HG03103 (cell line): Measurements from ENCODE around the gene FBXL7.

Experiments used
- ATAC-seq: cut with Tn5 transposase; IDR thresholded peaks from one replicate; pipeline ENCODE4 v1.9.1; 2021; ENCODE audit warnings: low read depth; ENCODE audit not compliant: unreplicated experiment

The FBXL7 gene

DNA sequence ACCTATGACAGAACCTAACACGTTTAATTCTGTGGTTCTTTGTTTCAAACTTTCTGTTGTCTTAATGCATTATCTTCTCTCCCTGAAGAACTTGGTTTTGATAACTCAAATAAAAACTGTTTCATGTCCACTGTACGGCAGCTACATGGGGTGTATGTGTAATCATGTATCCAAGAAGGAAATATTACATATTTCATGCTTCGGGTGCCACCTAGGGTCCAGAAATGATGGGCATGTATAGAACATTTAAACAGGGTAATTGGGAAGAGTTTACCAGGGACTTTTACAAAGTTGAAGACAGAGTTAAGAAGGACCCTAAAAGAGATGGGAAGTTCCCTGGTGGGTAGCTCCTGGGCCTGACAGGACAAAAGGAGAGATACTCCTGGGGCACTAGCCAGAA is 291.3 kb downstream of the FBXL7 start:
- ATAC-seq = no peak

DNA sequence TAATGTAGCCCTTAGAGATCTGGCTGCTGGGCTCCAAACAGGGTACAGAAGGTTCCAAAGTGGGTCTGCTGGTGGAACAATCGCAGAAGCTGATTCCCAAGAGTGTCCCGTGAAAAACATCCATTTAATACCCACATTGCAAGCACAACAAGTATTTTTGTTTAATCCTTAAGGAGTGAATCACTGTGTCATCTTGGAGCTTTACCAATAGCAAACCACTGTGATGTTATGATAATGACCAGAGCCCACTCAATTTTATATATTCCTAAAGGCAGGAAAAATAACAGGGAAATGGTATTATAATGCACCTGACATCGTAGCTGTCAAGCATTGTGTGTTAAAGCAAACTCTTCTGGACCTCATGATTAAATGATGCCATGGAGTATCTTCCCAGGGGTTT is 291.9 kb downstream of the FBXL7 start:
- no peak for ATAC-seq

DNA sequence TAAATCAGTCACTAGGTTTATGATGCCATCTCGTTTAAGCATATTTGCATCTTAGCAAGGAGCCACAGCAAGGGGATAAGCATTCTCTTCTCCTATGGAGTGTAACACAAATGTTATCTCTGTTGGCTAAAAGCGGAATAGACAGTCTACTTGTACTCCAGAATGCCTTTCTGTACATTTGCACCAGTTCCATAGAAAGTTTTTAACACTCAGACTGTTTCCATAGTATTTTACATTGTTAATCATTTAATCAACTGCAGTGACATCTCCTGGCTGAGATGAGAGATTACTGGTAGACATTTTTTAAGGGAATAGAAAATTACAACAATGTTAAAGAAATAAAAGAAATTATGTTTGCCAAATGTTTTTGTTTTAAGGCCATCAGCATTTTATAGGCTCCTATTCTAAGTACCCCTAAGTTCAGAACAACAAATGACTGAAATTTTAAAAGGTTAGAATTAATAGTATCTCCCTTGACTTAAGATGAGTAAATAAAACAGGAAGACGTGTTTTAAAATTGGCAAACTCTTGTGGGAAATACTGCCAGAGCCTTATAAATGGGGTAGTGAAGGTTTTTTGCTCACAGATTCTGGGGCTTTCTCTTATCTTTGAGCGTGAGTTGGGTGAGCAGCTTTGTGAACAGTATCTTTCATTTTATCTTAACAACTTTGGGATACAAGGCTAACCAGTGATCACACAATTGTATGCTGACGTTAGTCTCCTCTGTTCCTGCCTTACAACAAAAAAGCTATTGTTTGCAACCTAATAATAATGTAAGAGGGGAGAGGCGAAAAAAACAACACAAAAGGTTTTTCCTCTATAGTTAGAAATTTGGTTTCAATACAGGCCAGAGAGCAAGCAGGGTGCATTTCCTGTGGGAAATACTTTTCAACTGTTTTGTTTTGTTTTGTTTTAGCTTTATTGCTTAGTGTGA is 294.3 kb downstream of the FBXL7 start:
- no peak for ATAC-seq

DNA sequence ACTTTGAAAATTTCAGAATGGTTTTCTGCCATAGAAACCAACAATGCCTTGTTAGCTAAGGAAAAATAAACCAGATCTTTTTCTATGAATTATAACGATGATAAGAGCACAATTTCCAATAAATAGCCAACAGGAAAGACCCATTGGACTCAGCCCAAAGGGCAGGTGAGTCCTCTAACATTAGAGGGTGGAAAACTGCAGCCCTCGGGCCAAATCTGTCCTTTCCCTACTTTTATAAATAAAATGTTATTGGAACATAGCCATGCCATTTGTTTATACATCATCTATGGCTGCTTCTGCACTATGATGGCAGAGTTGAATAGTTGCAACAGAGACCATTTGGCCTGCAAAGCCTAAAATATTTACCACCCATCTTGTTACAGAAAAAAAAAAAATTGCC is 296.1 kb downstream of the FBXL7 start:
- no peak for ATAC-seq

DNA sequence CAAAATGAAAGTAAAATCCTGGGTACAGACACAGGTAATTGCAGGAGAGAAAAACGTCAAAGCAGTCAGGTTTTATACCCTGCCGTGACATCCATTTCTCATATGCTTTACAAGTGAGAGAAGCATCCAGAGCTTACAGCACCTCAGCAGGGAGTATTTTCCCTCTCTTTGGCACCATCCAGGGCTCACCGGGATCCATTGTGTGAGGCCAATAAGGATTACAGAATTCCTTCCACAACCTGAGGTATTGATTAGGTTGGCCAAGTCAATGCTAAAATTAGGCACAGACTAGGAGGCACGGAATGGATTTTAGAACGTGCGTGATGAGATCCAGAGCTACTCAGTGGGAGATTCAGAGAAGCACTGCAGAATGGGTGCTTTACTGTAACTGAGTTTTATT is 296.6 kb downstream of the FBXL7 start:
- ATAC-seq = no peak

DNA sequence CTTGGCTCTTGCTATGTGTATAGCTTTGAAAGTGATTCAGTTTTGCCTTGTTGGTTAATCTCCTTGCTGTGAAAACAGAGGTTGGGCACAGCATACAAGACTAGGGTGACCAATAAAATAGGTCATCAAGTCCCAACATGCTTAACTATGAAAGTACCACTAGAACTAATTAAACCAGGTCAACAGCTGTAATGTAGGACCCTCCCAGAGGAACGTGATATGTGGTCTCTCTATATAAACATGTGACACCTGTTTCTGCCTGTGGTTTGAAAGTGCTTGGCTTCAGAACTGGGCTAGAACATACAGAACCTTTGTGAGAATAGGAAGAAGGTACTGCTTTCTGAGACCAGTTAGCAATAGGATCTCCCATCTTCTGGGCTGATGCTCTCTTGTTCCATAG is 297.1 kb downstream of the FBXL7 start:
- no peak for ATAC-seq

DNA sequence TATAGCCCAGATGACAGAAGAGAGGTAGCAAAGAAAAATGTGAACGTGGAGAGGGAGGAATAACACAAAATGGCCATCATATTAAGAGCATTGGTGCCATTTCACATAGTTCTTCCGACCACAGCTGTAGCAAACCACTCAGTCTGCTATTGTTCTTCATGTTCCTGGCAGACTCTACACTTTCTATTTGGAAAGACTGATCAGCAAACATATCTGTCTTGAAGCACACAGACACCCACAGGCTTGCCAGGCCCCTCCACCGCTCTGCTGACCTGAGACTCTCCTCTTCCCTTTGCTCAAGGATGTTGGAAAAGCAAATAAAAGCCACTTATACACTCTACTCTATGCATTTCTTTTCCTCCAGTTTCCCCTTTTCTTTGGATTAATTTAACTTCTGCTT is 298.0 kb downstream of the FBXL7 start:
- ATAC-seq = no peak

DNA sequence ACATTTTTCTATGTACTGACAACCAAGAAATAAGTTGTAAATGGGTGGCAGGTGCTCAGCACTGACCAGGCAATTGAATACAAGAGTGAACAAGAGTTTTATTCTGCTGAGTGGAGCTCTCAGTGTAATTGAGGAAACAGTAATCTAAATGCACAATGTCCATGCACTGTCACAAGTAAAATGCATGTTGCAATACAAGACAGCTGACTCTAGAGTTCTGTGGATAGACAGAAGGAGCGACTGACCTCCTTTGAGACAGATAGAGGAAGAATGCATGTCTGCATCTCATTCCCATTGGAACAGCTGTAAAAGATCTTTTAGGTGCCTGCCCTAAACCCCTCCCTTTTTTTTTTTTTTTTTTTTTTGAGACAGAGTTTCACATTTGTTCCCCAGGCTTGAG is 299.0 kb downstream of the FBXL7 start:
- no peak for ATAC-seq

DNA sequence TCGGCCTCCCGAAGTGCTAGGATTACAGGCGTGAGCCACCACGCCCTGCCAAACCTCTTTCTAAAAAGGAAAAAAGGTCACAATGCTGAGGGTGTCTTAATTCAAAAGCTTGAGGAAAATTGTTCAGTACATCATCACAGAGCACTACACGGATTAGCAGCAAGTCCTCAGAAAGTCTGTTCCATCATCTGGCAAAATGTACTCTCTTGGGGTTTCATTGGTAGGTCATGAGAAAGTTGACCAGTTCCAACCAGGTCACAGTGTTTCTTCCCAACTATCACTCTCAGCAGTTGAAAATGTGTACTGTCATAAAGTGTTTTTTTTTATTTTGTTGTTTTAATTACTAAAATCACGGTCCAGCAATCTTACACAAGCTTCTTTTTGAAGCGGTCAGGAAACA is 299.6 kb downstream of the FBXL7 start:
- no peak for ATAC-seq

DNA sequence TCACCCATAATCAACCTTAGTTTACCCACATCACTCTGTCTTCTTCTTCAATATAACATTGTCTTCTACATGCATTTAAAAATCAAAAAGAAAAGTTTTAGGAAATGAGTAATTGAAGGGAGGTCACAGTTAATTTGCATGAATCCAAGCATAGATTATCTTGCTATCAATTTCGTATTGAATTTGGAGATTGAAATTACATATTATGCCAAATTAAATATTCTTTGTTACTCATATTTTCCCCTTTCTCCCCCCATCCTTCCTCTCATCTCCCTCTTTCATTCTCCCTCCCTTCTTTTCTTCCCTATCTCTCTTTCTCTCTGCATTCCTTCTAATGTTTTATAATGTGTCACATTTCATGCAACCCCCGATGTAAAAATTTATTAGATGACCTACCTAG is 303.3 kb downstream of the FBXL7 start:
- no peak for ATAC-seq

DNA sequence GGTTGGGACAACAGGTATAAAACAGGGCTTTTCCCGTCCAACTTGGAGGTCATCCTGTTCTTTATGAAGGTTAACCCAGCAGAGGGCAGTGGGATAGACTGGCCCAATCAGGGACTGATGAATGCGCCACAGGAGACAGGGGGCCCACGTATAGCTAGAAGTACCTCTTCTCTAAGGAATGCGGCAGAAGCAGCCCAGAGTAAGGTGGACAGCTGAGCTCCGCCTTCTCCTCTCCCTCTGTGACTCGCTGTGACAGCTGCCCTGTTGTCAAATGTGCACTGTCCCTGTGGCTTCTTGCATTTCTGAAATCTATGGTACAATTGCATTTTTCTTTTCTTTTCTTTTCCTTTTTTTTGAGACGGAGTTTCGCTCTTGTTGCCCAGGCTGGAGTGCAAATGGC is 306.6 kb downstream of the FBXL7 start:
- ATAC-seq = no peak

DNA sequence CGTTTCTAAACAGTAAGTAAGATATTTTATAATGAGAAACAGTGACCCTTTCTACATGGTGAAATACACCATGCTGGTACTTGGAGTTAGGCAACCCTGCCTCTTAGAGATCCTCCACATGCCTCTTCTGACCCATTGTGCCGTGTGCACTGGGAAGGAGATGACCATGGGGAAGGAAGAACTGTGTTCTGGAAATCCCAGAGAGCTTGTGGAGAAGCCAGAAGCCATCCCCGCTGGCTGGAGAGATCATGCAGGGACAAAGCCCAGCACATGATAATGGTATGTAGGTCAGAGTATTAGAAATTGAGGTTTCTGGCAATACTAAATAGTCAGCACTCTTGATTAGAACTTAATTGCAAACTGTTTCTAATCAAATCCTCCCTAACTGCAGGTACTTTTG is 307.3 kb downstream of the FBXL7 start:
- ATAC-seq = no peak

DNA sequence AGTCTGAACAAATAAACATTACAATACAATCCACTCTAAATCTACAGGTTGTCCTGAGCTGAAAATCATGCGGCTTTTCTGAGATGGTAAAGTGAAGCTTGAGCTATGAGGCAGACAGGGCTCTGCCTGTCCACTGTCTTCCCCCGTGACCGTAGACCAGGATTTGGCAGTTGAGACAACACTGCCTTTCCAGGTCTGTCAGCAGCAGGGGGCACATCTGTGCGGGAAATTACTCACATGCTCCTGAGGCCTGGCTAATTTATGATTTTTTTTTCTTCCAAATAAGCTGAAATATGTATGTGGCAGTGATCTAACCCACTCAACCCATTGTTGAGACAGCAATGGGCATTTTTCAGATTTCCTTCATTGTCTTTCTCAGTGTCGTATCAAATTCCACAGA is 307.9 kb downstream of the FBXL7 start:
- ATAC-seq = no peak

DNA sequence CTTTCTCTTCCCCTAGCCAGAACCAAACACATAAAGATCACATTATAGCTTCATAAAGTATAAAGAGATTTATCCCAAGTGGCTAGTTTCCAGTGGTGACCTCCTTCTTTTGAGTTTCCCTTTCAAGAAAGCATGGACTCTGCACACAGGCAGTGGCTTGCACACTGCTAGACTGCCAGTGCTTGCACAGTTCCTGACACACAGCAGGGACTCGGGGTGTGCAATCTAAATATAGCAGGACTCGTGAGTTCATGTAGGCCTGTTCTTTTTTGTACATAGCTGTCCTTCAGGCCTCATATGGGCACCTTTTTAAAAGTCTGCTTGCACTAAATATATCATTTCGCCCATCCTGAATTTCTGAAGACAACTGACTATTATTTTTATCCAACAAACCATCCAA is 308.6 kb downstream of the FBXL7 start:
- ATAC-seq = no peak

DNA sequence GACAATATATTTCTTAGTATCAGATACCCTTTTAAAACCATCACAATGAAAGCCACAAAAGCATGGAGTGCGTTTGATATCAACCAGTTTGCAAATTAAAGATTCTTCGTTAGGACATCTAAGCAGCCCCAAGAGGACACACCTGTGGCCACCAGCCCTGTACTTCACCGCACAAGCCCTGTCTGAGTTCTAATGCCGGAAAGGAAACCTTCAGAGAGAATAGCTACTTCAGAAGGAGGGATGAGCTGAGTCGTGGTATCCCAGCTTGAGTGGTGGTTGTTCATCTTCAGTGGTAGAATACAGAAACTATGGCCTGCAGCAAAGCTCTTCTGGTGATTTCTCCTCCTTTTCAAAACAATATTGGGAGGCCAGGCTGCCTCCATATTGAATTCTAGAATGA is 319.6 kb downstream of the FBXL7 start:
- ATAC-seq = no peak

DNA sequence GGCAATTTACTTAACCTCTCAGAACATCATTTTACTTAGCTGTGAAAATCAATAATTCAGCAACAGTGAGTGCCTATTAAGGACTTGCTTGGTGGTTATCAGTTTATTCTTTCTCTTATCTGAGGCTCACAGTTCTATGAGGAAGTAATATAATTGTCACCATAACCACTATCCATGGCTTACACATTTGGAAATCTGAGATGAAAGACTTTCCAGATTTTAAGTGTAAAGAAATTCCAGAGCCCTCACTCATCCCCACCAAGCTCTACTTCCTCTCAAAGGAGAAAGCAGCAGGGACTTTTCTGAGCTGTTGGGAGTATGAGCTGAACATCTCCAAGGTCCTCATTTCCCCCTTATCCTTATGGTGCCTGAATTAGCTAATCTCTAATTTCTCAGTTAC is 321.5 kb downstream of the FBXL7 start:
- no peak for ATAC-seq

DNA sequence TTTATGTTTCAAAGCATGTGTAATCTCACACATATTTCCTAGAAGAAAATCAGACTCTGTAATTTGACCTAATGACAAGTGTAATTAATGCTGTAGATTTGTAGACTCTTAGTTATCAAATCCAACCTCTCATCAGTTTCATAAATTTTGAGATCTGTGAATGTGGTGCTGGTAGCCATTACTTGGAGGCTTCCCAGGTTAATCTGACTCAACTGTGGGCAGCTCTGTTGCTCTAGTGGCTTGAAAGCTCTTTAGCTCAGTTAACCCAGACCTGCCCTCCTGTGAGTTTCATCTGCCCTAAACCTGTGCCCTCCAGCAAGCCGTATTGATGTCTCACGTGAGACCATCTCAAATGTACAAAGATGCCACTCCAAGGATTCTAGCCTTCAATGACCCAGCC is 323.4 kb downstream of the FBXL7 start:
- no peak for ATAC-seq

DNA sequence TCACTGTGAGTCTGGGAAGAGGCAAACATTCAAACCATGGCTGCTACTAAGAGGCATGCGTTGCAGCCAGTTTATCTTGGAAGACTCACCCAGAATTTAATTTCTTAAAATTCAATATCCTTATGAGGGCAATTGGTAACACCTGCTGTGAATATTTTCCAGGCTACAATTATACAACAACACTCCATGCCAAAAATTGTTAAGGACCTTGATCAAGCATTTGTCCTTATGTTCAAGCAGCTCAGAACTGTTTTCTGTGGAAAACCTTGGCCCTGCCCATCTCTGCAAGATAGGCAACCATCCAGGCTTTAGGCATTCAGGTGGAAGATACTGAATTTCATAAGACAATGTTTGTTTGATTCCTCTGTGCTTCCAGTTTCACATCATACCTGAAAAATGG is 327.8 kb downstream of the FBXL7 start:
- ATAC-seq = no peak

DNA sequence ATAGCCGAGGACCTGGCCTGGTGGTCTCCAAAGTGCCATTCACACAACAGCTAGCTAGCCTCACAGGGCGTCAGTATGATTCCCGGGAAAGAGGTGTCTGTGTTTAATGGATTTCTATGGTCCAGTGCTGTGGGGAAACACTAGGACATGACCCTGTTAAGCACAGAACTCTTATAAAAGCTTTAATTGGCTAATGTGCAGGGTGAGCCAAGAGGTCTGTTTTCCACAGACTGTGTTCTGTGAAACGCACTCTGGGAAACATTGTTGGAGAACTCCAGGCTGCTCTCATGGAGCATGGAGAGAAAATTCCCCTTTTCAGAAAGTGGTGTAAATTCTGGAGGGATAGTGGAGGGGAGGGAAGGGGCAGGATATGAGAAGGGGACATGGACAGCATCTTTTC is 331.4 kb downstream of the FBXL7 start:
- no peak for ATAC-seq

DNA sequence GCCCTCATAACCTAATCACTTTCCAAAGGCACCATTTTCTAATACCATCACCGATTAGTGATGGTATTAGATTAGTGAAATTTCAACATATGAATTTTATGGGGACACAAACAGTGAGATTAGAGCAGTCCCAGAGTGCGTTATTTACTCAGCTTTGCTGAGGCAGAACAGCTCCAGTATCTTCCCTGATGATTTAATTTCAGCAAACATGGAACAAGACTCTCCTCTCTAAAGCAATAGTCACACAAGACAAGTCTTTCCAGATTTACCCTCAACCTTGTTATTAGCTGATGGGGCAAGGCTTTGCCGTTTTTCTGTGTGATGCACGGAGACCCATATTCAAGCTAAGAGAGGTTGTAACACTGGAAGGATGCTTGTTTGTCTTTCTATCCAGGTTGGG is 333.4 kb downstream of the FBXL7 start:
- no peak for ATAC-seq

DNA sequence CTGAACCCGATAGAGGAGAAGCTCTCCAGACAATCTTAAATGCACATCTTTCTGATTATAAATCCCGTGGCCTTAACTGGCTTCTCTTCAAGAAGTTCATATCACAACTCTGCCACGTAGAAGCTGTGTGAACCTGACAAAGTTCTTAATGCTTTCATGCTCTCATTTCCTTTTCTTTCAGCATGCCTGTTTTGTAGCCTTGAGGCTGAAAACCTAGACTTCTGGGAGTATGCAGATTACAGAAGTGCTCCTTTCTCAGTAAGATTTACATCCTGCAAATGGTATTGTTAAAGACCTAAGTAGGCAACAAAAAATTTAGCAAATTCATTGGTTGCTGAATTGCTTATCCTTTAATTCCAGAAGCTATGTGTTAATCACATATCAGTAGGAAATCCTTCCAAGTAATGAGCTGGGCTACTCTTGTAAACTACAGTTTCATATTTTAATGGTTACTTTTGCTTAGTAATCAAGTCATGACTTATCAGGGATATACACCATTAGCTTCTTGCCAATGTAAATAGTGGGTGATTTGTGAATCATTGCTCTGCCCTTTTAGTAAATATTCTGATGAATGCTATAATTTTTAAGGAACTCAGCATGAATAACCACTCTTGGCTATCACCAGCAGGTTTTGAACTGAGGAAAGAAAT is 334.7 kb downstream of the FBXL7 start:
- no peak for ATAC-seq

DNA sequence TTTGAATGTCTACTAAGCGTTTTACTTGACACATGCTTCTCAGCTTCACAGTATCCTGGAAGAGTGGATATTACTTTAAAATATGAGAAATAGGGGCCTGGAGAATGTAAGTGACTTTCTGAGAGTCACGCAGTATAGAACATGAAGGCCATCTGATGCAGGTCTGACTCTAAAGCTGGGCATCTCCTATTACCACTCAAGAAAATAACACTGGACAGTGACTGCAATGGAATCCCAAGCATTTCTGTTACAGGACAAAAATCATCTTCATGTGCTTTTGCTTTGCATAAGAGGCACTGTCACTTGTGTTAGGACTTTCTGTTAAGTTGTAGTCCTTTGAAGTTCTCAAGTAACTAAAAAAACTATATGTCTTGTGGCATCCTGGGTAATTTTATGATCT is 335.5 kb downstream of the FBXL7 start:
- no peak for ATAC-seq
